Common myeloid progenitor, CD34-positive (primary cell): Measurements from ENCODE around the gene GLOD4.

Experiments used
- CTCF ChIA-PET: fragments of 350-600 bp; sonication (Branson Sonifier 250); formaldehyde crosslinking; loops from one replicate; lab custom pipeline; 2021; ENCODE audit warnings: antibody characterized with exemption; lab: Charles Lee
- POLR2A ChIA-PET: fragments of 350-600 bp; sonication (Branson Sonifier 250); formaldehyde crosslinking; loops from one replicate; lab custom pipeline; 2021; ENCODE audit warnings: antibody characterized with exemption; lab: Charles Lee
- DNase-seq, 3 donors: peaks; one replicate each; pipeline versions ENCODE4 v3.0.0 to v3.0.0-alpha.2; 2013
- H3K27ac ChIP-seq, 2 experiments: 1 replicate in 1 of 2; 2 replicates in 1 of 2; pipeline ENCODE4 v1.7.0; 2013; ENCODE audit warnings: inconsistent platforms in 2 of 2, low read length in 2 of 2, mild to moderate bottlenecking in 2 of 2, low read depth in 1 of 2, moderate library complexity in 1 of 2; ENCODE audit not compliant: severe bottlenecking in 2 of 2, insufficient read depth in 1 of 2, poor library complexity in 1 of 2
- H3K27me3 ChIP-seq, 5 experiments: replicated peaks in 2 of 5; 1 replicate in 3 of 5; 2 replicates in 2 of 5; pipeline versions ENCODE4 v1.6.1 to v1.7.0; 2013; ENCODE audit warnings: low read length in 4 of 5, mild to moderate bottlenecking in 2 of 5, moderate library complexity in 2 of 5, inconsistent platforms in 1 of 5; ENCODE audit not compliant: insufficient read depth in 5 of 5, control insufficient read depth in 4 of 5
- H3K36me3 ChIP-seq, 4 experiments: 1 replicate in 2 of 4; 2 replicates in 2 of 4; pipeline versions ENCODE4 v1.6.1 to v1.7.0; 2013; ENCODE audit warnings: low read length in 3 of 4, control low read depth in 1 of 4, mild to moderate bottlenecking in 1 of 4; ENCODE audit not compliant: control insufficient read depth in 4 of 4, insufficient read depth in 4 of 4
- H3K4me1 ChIP-seq, 4 experiments: 1 replicate in 3 of 4; 2 replicates in 1 of 4; pipeline versions ENCODE4 v1.6.1 to v1.7.1; 2013; ENCODE audit warnings: low read length in 3 of 4, mild to moderate bottlenecking in 3 of 4, control low read depth in 1 of 4, inconsistent platforms in 1 of 4, moderate library complexity in 1 of 4; ENCODE audit not compliant: control insufficient read depth in 4 of 4, insufficient read depth in 4 of 4; ENCODE audit errors: control extremely low read depth in 1 of 4
- H3K4me3 ChIP-seq, 7 experiments: 1 replicate in 4 of 7; 2 replicates in 3 of 7; pipeline versions ENCODE4 v1.5.1 to v1.7.0; 2013; ENCODE audit warnings: mild to moderate bottlenecking in 7 of 7, low read length in 6 of 7, moderate library complexity in 6 of 7, inconsistent platforms in 2 of 7, low read depth in 2 of 7, control low read depth in 1 of 7; ENCODE audit not compliant: insufficient read depth in 4 of 7, control insufficient read depth in 1 of 7; ENCODE audit errors: extremely low read depth in 1 of 7
- H3K9me3 ChIP-seq, 5 experiments: 1 replicate in 4 of 5; 2 replicates in 1 of 5; pipeline versions ENCODE4 v1.6.1 to v1.7.1; 2013; ENCODE audit warnings: low read length in 4 of 5, mild to moderate bottlenecking in 2 of 5, inconsistent platforms in 1 of 5, low read depth in 1 of 5, moderate library complexity in 1 of 5; ENCODE audit not compliant: control insufficient read depth in 4 of 5, insufficient read depth in 2 of 5; ENCODE audit errors: control extremely low read depth in 1 of 5
- WGBS: methylation state at CpG from one replicate; pipeline ENCODE4 v1.1.5; 2013; ENCODE audit not compliant: insufficient coverage; 5-methylcytosine and 5-hydroxymethylcytosine counted together

The GLOD4 gene

GRCh38 chr17:802481-802880 is 20.4 kb upstream of the GLOD4 start:
- H3K27ac ChIP-seq, result no peak overlapping the region
- 96% methylated on average over 9 of the region's 14 CpGs for WGBS
- peaks cover 0 to 5% (median 1%) of the 10 kb centered on the region in 5 experiments for H3K27me3 ChIP-seq
- no peak for DNase-seq
- CTCF ChIA-PET, result no interaction called here
- POLR2A ChIA-PET, result interaction anchor here (0.7 kb wide), 1 partner anchor 752 kb away, joined by 3 read pairs; no protein-coding TSS in a partner anchor
- H3K4me1 ChIP-seq, result no peaks in the 10 kb centered on the region
- no peaks in the 10 kb centered on the region for H3K36me3 ChIP-seq
- H3K9me3 ChIP-seq, result no peaks in the 10 kb centered on the region
- no peak overlapping the region for H3K4me3 ChIP-seq

GRCh38 chr17:801660-802059 is 19.6 kb upstream of the GLOD4 start:
- Histone ChIP-seq H3K36me3 (no peaks in the 10 kb centered on the region), H3K27me3 (peaks cover 0 to 5% (median 3%) of the 10 kb centered on the region in 5 experiments), H3K9me3 (no peaks in the 10 kb centered on the region), H3K4me3 (no peak overlapping the region), H3K27ac (no peak overlapping the region), H3K4me1 (no peaks in the 10 kb centered on the region)
- WGBS, result 100% methylated on average over 4 of the region's 6 CpGs
- CTCF ChIA-PET, result no interaction called here
- DNase-seq, result no peak
- POLR2A ChIA-PET, result no interaction called here

- 91% methylated on average over 31 of the region's 39 CpGs for WGBS
- ChIA-PET POLR2A (no interaction called here), CTCF (interaction anchor here (0.7 to 1.5 kb wide), 5 partner anchors 9 to 199 kb away, joined by 3 to 5 read pairs (median 3); partner anchors contain the start of gene NXN)
- no peaks in the 10 kb centered on the region for H3K36me3 ChIP-seq
- H3K9me3 ChIP-seq, result no peaks in the 10 kb centered on the region
- no peak overlapping the region for H3K4me3 ChIP-seq
- DNase-seq, result no peak
- H3K27me3 ChIP-seq, result peaks cover 0 to 5% (median 3%) of the 10 kb centered on the region in 5 experiments
- no peaks in the 10 kb centered on the region for H3K4me1 ChIP-seq
- H3K27ac ChIP-seq, result no peak overlapping the region
Observed at GRCh38 chr17:800446-801242, 18.6 kb upstream of the GLOD4 start.

GRCh38 chr17:799261-799660 is 17.2 kb upstream of the GLOD4 start:
- Histone ChIP-seq H3K9me3 (no peaks in the 10 kb centered on the region), H3K27me3 (peaks cover 0 to 5% (median 3%) of the 10 kb centered on the region in 5 experiments), H3K4me1 (peaks cover 0 to 7% (median 0%) of the 10 kb centered on the region in 4 experiments), H3K4me3 (no peak overlapping the region), H3K36me3 (no peaks in the 10 kb centered on the region), H3K27ac (no peak overlapping the region)
- WGBS, result 97% methylated on average over 10 of the region's 11 CpGs
- DNase-seq, result no peak
- ChIA-PET CTCF (interaction anchor here (1.5 to 3.4 kb wide), 2 partner anchors 11 to 184 kb away, joined by 5 to 38 read pairs; partner anchors contain the start of gene NXN), POLR2A (no interaction called here)

- Histone ChIP-seq H3K9me3 (no peaks in the 10 kb centered on the region), H3K27me3 (peaks cover 0 to 3% (median 0%) of the 10 kb centered on the region in 5 experiments), H3K27ac (no peak overlapping the region), H3K4me3 (no peak overlapping the region), H3K4me1 (peaks cover 0 to 7% (median 0%) of the 10 kb centered on the region in 4 experiments), H3K36me3 (peaks cover 0 to 5% (median 2%) of the 10 kb centered on the region in 4 experiments)
- 74% methylated on average over 10 of the region's 11 CpGs for WGBS
- CTCF ChIA-PET, result interaction anchor here (0.8 to 4.1 kb wide), 7 partner anchors 19 to 258 kb away, joined by 3 to 38 read pairs (median 4); partner anchors contain the start of genes NXN and TIMM22
- DNase-seq, result no peak
- POLR2A ChIA-PET, result no interaction called here
Observed at GRCh38 chr17:798246-798645, 16.2 kb upstream of the GLOD4 start.

- DNase-seq, result no peak
- ChIA-PET CTCF (interaction anchor here (0.8 to 4.1 kb wide), 8 partner anchors 18 to 259 kb away, joined by 3 to 38 read pairs (median 6); partner anchors contain the start of genes NXN and TIMM22), POLR2A (no interaction called here)
- Histone ChIP-seq H3K27ac (no peak overlapping the region), H3K4me3 (no peak overlapping the region), H3K4me1 (peaks cover 0 to 7% (median 0%) of the 10 kb centered on the region in 4 experiments), H3K36me3 (peaks cover 4 to 10% (median 8%) of the 10 kb centered on the region in 4 experiments), H3K27me3 (peaks cover 0 to 3% (median 0%) of the 10 kb centered on the region in 5 experiments), H3K9me3 (no peaks in the 10 kb centered on the region)
- WGBS, result 93% methylated on average over 22 of the region's 22 CpGs
Observed at GRCh38 chr17:797236-797840, 15.3 kb upstream of the GLOD4 start.
